ENCODE data around the gene KCTD16.
A peak's percentile ranks its signal among the peaks of the same experiment; 100 is the strongest.

Gene KCTD16

DNA sequence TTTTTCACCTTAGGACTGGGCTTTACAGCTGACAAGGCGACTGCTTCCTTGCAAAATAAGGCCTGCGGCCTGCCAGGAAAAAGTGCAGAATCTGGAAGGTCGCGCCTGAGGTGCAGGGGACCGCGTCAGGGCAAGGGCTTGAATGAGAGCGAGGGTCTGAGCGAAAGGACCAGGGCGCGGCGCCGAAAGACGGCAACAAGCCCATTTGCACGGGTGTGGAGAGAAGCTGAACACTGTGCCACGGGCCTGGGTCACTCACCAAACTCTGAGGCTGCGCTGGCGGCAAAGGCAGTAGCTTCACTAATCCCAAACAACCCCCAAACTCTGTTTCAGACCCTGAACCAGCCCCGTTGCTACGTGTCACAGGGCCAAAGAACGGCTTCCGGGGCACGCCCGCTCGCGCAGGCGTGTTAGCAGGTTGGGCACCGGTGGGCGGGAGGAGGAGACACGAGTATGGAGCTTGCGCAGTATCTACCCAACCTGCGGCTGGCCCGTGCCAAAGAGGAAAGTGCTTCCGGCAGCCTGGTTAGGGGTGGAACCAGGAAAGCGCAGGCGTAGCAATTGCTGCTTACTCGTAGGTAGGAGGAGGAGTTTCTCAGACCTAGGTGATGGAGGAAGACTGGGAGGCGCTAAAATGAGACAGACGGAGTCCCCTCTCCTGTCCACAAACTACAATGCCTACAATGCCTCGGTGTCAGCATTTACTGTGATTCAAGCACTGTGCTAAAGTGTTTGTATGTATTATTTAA is at the start of gene KCTD16, which contains the start of gene YIPF5:
TSS of gene KCTD16 (plus strand) at position 598 of the 749 bp plus-strand sequence.
TSS of gene YIPF5 (minus strand) at position 384 of the 749 bp plus-strand sequence. CDS start 704 bp downstream, outside the sequence.
- DNase-seq, result peak; percentile 98

DNA sequence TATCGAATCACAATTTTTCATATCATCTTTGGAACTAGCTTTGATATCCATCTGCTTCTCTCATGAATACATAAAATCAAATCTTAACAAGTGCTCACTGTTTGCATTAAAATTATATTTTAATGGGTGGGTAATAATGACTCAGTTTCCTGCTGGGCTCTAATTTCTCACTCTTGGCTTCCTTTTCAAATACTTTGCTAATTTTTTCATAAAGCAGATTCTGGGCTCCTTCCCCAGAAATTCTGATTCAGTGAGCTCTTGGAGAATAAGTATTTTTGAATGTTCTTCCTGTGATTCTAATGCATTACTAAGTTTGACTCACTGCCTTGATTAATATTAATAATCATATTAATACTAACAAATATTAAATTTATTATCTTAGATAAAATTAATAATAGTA is 49.1 kb upstream of the KCTD16 start:
- DNase-seq, result no peak

DNA sequence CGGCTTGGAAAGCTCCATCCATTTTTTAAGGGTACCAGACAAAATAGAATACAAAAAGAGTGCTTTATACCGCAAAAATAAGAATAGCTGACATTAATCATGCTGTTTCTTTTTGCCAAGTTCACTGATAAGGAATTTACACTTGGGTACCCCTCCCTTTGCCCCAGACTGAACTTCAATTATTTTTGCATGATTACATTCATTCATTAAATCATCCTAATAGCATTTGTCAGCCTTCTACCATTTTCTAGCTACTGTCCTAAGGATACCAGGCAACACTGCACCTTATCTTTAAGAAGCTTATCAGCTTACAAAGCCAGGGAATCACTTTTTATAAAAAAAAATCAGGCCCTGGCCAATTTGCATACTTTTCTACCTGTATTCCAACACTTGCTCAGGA is 48.6 kb upstream of the KCTD16 start:
- DNase-seq, result no peak

DNA sequence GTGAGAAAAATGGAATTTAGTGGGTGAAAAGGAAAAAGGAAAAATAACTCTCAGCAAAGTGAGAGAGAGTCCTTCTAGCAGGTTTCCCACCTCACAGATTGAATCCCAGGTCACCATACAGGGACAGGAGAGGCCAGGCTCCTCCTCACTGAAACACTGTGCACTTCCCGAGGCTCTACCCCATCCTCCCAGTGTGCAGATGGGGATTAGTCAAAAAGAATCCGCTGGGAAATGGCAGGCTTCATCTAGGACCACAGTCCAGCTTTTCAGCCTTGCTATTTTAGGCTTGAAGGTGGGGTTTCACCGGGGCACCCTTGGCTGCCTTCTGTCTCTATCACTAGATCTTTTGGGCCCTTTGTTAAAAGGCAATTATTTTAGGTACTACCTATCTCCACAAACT is 48.0 kb upstream of the KCTD16 start:
- DNase-seq, result no peak

DNA sequence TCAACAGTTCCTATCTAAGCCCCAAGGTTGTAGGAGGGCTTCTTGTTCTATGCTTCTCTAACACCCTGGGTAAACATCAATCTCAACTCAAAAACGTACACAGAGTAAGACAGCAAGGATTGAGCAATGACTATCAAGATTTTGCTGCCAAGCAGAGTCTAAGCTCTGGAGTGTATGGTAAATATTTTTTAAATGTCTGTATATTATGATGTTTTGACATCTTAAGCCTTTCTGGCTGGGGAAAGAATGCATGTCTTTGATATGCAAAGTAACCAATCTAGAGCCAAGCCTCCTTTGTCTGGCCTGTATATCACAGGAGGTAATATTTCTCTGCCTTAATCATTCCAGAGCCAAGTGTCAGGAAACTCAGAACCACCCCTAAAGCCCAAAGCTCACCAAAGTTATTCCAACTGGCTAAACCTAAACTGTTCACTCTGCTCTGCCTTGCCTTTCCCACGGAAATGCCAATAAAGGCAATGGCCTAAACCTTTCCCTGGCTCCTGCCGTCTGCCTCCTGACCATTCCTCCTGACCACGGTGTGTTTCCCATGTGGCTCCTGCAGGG is 45.4 kb upstream of the KCTD16 start:
- DNase-seq, result no peak

DNA sequence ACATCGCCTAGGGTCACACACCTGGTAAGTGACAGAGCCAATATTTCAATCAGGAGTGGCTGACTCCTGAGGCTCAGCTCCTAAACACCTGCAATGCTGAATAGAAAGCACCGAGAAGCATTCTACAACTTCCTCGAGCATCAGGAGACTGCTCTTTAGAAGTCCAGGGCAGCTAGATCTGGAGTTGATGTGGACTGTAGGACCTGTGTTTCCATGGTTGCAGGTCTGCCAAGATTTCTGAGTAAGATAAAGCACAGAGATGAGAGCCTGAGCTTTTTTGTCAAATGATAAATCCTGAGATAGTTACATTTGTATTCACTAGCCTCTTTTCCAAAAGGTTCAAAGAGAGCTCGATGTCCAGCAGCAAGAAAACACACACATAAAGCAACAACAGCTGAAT is 44.0 kb upstream of the KCTD16 start:
- no peak for DNase-seq

DNA sequence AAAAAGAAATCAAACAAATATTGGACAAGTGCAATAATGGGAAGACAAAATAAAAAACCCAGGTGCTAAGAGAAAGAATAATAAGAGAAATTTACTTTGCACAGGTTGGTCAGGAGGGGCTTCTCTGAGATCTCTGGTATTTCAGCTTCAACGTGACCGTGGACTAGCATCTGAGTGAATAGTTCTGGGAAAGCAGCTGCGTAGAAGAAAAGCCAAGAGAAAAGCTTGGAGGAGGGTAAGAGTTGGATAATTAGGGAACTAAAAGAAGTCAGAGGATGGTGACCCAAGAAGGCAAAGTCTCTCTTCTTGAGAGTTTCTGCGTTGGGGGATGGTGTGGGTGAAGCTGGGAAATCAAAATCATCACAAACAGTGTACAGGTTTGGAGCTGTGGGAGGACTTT is 41.8 kb upstream of the KCTD16 start:
- DNase-seq, result no peak

DNA sequence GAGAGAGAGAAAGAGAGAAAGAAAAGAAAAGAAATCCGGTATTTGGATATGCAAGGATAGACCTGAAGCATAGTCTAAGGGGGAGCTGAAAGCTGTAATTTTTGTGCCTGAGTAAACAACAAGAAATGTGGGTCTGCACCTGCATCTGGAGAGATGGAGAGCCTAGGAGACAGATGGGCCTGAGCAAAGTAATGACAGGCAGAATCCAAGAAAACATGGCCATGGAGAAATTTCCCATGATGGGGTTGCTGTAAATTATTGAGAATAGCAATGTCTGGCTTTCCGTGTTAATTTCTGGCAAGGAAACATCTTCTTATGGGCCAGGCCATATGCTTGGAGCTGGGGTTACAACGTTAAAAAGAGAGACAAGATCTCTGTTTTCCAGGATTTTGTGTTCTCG is 40.4 kb upstream of the KCTD16 start:
- DNase-seq, result no peak

DNA sequence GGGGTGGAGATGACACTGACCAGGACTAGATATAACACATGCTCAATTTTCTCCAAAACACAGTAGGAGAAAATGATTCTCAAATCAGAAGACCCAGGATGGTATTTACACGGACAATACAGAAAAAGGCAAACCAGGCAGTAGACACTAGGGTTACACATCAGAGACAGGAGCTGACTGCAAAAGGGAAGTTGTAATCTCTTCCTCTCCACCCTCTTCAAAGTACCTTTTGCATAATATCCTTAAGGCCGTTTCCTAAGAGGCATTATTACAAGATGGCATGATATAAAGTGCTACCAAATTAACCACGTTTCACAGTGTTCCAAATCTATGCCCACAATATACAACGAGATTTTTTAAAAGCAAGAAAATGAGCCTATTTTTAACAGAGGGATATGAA is 39.4 kb upstream of the KCTD16 start:
- peak; percentile 56 for DNase-seq

DNA sequence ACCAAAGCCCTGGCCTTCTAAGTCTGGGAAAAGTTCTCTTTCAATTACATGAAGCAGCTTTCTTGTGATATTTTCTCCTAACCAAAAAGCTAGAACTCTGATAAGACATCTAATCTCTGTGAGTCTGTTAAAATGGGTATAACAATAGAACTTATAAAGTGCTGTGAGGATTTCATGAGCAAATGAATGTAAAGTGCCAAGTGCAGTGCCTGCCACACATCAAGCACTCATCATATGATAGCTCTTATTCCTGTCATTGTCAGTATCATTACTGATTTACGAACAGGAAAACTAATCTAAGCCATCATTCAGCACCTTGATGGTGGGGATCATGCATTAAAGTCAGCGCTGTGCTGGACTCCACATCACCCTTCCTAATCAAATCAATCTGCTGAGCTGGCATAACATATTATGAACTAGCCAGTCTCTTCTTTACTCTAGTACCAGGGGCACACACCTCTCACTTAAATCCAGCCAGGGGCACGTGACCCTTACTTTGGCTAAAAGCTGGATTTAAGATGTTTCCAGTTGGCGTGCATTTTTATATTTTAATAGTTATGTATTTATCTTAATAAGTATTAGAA is 37.5 kb upstream of the KCTD16 start:
- DNase-seq, result no peak

DNA sequence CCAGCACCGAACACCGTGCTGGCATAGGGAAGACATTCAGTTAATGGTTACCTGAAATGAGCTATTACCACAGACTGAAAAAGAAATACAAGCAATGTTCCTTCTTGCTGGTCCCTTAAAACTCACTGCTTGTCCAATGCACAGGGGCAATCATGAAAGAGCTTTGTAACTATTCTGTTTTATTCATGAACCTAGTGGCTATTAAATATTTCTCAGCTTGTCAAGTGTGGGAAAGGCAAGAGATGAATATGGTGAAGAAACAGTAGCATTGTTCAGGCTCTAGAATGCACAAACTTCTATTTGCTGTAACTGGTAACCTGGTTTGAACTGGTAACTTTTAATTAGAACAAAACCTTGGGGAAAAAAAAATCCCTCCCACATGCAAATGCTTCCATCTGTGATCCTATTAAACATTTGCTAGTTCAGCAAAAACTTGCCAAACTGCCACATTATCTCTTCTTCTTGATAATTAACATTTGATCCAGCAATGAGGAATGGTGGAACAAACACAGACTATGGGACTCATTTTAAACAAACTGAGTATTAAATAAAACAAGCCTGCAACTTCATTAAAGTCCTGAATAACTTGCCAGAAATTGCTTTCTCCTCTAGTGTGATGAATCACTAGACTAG is 36.4 kb upstream of the KCTD16 start:
- DNase-seq, result no peak

DNA sequence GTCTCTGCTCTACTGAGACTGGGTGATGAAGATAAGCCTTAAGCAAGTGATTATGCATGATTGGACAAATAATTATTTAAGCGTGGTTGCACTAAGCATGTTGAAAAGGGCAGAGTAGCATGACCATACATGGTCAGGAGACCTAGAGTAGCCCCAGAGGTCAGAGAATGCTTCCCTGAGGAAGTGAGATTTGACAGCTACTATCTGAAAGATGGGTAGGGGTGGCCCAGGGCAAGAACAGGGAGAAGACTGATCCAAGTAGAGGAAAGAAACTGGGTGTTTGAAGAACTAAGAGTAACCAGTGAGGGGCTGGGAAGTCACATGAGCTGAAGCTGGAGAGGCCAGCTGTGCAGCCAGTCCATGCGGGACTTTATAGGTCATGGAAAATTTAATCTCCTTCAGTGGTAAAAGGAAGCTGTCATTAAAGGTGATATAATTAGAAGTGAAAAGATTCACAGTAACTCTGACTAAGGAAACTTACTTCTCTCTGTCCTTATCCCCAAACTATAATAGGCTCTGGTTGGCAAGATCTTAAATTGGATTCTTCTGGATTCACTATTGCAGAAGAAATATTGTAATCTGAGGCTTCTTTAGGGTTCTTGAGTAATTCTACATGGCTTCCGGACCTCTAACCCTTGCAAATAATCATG is 35.4 kb upstream of the KCTD16 start:
- DNase-seq, result peak; percentile 15

DNA sequence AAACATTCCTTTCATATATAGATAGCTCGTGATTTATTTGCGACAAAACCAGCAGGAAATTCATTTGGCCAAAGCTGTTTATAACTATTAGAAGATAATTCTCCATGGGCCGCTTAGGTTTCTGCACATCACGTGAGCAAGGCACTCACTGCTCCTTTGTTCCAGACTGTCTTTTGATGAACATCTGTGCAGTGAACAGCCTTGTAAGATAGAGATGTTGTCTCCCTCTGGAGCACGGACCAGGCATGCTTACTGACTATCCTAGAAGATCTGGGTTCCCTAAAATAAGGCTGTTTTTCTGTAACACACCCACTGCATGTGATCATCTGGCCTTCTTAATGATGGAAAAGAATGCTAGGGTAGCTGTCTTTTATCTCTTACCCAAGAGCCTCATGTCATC is 31.1 kb upstream of the KCTD16 start:
- no peak for DNase-seq

DNA sequence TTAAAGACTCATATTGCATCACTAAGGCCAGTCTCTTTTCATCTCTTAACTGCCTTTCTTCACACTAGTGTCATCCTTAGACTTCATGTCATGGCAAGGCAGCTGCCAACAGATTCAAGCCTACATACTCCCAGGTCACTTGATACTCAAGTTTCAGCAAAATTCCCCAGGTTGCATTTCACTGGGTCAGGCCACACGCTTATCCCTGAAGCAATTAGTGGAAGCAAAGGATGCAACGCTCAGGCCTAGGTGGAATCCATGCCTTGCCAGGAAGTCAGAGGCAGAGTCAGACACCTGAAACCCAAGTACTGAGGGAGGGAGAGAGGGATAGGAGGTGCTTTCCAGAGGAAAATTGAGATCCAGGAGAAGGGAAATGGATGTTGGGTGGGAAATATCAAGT is 29.1 kb upstream of the KCTD16 start:
- no peak for DNase-seq

DNA sequence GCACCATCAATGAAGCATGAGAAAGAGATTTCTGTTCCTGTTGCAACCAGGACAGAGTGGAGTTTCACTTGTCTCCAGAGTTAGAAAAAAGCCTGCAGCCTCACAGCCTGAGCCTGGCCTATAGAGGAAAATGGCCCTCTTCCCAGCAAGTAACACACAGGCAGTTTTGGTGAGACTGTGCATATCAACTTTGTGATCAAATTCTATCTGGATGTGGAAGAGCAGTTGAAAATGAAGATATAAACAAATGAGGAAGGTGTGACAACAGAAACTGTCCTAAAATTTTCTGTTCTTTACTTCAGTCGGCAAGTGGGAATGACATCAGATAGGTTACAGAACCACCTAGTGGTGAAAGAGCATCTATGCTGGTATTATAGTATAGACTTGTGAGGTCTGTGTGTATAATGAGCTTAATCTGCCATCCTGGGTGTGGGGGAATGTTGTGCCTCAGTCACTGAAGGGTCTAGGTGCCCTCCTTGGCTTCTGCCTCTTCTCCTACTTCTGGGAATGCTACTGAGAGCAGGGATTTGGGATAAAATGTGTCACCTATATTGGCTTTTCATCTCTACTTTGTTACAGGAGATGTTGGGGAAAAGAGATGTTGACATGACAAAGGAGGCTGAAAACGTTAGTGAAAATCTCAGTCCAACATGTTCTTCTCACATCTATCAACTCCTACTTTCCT is 28.4 kb upstream of the KCTD16 start:
- peak; percentile 37 for DNase-seq

DNA sequence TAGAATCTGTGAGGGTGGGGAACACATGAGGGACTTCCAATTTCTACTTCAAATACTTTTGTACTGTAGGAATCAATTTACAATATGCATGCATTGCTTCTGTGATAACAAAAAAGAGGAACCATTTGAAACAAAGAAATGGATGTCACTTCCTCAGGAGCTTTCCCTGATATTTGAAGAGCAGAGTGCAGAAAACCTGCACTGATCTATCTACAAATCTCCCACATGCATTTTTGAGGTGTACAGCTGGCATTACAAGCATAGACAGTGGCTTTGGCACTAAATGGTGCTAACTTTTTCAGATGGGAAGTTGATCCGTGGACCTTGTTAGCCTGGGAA is 27.9 kb upstream of the KCTD16 start:
- DNase-seq, result no peak

DNA sequence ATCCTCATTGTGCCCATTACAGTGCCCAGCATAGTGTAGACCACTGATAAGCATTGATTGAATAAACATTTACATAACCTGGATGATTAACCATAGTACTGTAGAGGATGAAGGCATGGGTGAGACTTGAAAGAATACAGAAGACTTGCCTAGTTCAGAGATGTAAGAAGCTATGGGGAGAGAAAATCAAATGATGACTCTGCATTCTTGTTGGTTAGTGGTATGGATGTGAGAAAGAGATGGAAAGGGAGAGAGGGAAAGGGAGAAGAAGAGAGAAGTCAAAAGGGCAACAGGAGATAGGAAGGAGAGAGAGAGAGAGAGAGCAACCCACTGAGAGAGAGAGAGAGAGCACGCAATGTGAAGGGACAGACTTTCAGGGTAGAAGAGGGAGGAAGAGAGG is 27.0 kb upstream of the KCTD16 start:
- no peak for DNase-seq

DNA sequence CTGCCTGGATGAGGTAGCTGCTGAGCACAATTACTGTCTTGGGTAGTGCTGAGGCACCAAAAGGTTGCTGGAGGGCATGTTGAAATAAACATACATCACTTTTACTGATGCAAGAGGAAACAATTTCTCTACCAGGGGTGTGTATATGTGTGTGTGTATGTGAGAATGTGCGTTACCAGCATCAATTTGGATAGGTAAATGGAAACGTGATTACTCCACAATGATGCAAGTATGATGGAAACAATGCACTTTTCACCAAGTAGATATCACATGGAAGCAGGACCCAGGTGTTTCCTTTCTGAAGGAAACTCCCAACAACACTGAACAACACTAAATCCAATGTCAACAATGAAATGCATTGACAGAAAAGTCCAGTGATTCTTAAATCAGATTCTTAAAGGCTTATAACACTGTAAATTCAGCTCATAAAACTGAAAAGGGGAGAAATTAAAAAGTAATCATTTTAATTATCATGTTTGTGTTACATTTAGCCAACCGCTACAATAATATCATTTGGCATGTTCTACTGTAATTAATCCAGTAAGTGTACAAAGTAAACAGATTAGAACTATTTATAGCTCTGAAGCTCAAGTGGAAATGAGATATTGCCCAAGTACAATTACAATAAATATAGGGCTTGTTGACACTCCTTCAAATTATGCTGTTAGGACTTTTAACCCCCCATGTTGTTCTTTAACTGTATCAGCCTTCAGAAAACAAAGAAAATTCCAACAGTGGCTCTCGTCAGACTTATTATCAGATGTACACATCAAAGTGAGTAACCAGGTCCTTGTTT is 25.5 kb upstream of the KCTD16 start:
- DNase-seq, result no peak

DNA sequence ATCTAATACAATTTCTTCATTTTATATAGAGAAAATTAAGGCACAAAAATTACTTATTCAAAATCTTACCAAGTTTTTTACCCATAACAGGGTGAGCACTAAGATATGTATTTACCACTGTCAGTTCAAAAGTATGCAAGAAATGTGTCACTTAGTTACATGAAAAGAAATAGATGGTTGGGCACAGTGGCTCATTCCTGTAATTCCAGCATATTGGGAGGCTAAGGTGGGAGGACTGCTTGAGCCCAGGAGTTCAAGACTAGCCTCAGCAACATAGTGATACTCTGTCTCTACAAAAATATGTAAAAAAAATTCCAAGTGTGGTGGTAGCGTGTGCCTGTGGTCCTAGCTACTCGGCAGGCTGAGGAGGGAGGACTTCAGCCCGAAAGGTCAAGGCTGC is 19.6 kb upstream of the KCTD16 start:
- no peak for DNase-seq

DNA sequence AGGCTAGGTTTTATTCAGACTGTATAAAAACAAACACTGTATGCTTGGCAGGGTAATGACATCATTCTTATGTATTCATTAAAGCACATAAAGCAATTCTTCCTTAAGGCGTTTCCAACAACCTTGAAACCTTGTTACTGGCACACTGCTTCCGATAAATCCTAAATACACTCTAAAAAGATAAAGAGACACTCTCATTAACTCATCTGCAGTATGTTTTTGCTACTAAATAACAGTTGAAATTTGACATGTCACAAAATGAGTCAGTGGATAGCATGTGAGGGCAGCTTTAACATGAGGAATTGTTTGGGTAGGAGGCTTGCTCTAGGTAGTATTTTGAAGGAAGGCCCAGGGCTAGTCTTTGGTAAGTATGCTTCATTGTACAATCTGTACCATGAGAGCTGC is 13.9 kb upstream of the KCTD16 start:
- DNase-seq, result no peak

DNA sequence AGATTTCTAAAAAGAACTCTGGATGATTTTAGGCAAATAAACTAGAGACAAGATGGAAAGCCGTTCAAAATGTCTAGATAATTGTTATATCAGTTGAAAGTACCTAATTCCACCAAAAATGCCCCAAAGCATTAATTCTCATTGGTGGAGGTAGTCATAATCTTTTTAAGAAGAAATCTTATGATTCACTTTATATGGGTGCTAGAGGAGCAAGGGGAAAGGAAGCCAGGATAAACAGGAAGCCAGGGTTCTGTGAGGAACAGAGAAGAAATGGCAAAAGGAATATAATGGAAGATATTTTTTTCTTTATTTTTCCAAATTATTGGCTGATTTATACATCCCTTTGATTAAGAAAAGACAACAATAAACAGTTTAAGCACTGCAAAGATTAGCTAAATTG is 8.0 kb upstream of the KCTD16 start:
- DNase-seq, result no peak

DNA sequence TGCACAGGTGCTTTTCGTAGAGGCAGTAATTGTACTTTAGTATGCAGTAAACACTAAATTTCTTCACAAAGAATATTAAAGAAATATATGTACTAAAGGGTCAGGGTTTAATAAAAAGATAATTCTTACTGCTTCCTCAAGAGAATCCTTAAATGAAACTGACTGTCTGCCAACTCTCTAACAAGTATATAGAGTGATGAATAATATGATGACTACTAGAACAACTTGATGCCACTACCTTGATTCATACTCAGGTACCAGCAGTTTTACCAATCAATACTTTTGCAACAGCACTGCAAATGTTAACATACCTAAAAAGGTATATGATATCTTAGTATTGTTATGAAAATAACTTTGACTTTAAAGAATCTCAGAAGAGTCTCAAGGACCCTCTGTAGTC is 4.0 kb upstream of the KCTD16 start:
- DNase-seq, result no peak
